ENCODE results near the gene CRABP1.

The CRABP1 gene

GRCh38 chr15:78317145-78317836 is 22.9 kb upstream of the CRABP1 start:
- no peak for FAIRE-seq

GRCh38 chr15:78319588-78319987 is 20.6 kb upstream of the CRABP1 start:
- FAIRE-seq, result no peak

- FAIRE-seq, result no peak
These were observed 20.0 kb upstream of the CRABP1 start for GRCh38 chr15:78320183-78320582.

GRCh38 chr15:78321041-78321570 is 19.0 kb upstream of the CRABP1 start:
- FAIRE-seq, result no peak

GRCh38 chr15:78321786-78322185 is 18.4 kb upstream of the CRABP1 start:
- no peak for FAIRE-seq

GRCh38 chr15:78322243-78322642 is 17.9 kb upstream of the CRABP1 start:
- FAIRE-seq, result no peak

- no peak for FAIRE-seq
These were observed 17.2 kb upstream of the CRABP1 start for GRCh38 chr15:78322724-78323521.

GRCh38 chr15:78323693-78324092 is 16.5 kb upstream of the CRABP1 start:
- FAIRE-seq, result no peak

GRCh38 chr15:78324144-78324543 is 16.0 kb upstream of the CRABP1 start:
- FAIRE-seq, result no peak

GRCh38 chr15:78325092-78325843 is 14.9 kb upstream of the CRABP1 start:
- FAIRE-seq, result no peak

GRCh38 chr15:78327466-78327865 is 12.7 kb upstream of the CRABP1 start:
- no peak for FAIRE-seq

- FAIRE-seq, result no peak
These were observed 10.5 kb upstream of the CRABP1 start for GRCh38 chr15:78329625-78330024.

GRCh38 chr15:78334845-78335244 is 5.3 kb upstream of the CRABP1 start:
- FAIRE-seq, result no peak

GRCh38 chr15:78335985-78336384 is 4.2 kb upstream of the CRABP1 start:
- no peak for FAIRE-seq

GRCh38 chr15:78338781-78339180 is 1.4 kb upstream of the CRABP1 start:
- no peak for FAIRE-seq

- no peak for FAIRE-seq
These were observed 594 bp upstream of the CRABP1 start for GRCh38 chr15:78339559-78339958.

GRCh38 chr15:78341057-78341987 is 1.2 kb downstream of the CRABP1 start:
- FAIRE-seq, result no peak

GRCh38 chr15:78342021-78342420 is 1.9 kb downstream of the CRABP1 start:
- no peak for FAIRE-seq

GRCh38 chr15:78343276-78344060 is 3.3 kb downstream of the CRABP1 start:
- FAIRE-seq, result no peak

GRCh38 chr15:78345396-78346125 is 5.4 kb downstream of the CRABP1 start:
- FAIRE-seq, result no peak

Data from colon (tissue), 2 donors.